PFSK-1 (cell line): Measurements from ENCODE around the gene MAST1.

Experiments used
- POLR2AphosphoS5 ChIP-seq: IDR thresholded peaks from 2 replicates; pipeline ENCODE4 v1.6.1; 2012; ENCODE audit warnings: low read depth, mild to moderate bottlenecking, control low read depth, low read length, moderate library complexity
- REST ChIP-seq, 2 experiments: IDR thresholded peaks; 2 replicates each; pipeline versions ENCODE4 v1.6.1 to v1.8.0; 2011 to 2012; ENCODE audit warnings: low read depth in 2 of 2, low read length in 2 of 2, control low read depth in 1 of 2, inconsistent platforms in 1 of 2, mild to moderate bottlenecking in 1 of 2, moderate library complexity in 1 of 2; ENCODE audit not compliant: insufficient read depth in 1 of 2
- TAF1 ChIP-seq: IDR thresholded peaks from 2 replicates; pipeline ENCODE4 v1.6.1; 2012; ENCODE audit warnings: low read length, control low read depth, borderline replicate concordance; ENCODE audit not compliant: insufficient read depth

- TF ChIP-seq REST (IDR thresholded peaks at IDR 0.05; ENCODE audit: insufficient read depth in 1 of 2, low read depth in 2 of 2, low read length in 2 of 2) (no peak), POLR2AphosphoS5 (no peak), TAF1 (no peak)
Measured at GRCh38 chr19:12797141-12797587, 41.2 kb upstream of the MAST1 start.
